GM18505 (cell line): Measurements from ENCODE around the gene KLHL24.
"Not testable (repeated sequence)": the region's sequence is repeated elsewhere in the genome, so short reads cannot be mapped to it uniquely, and the experiment has no call there.

Source experiments
- ATAC-seq: cut with Tn5 transposase; IDR thresholded peaks from one replicate; pipeline ENCODE4 v1.9.1; 2021; ENCODE audit not compliant: unreplicated experiment
- POLR2A ChIP-seq: IDR thresholded peaks from 4 replicates; pipeline ENCODE4 v1.6.1; 2011; ENCODE audit warnings: borderline replicate concordance; ENCODE audit not compliant: insufficient read depth, insufficient read length; ENCODE audit errors: extremely low read depth

KLHL24 gene

GRCh38 chr3:183641882-183642281, 6.5 kb downstream of the KLHL24 start:
- ATAC-seq, result no peak
- no peak for TF ChIP-seq POLR2A

GRCh38 chr3:183644244-183644643, 8.8 kb downstream of the KLHL24 start:
- no peak for ATAC-seq
- TF ChIP-seq POLR2A, result no peak

DNA sequence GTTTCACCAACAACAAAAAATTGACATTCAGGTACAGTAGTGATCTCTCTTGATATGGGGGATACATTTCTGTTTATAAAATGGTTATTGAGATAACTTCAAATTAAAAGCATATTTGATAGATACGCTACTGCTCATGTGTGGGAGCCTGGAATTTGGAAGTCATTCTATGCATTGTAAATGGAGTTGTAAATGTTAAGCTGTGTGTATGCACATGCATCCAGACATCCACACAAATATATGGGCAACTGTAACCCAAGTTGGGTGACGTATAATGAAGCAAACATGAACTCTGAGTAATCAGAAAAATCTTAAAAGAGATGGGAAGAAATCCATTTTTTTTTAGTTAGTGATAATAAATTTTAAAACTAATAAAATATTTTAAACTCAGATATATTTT, 9.8 kb downstream of the KLHL24 start:
- ATAC-seq, result no peak
- no peak for TF ChIP-seq POLR2A

DNA sequence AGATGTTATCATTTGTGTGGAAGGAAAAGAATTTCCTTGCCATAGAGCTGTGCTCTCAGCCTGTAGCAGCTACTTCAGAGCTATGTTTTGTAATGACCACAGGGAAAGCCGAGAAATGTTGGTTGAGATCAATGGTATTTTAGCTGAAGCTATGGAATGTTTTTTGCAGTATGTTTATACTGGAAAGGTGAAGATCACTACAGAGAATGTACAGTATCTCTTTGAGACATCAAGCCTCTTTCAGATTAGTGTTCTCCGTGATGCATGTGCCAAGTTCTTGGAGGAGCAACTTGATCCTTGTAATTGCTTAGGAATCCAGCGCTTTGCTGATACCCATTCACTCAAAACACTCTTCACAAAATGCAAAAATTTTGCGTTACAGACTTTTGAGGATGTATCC, 15.1 kb downstream of the KLHL24 start:
- no peak for ATAC-seq
- TF ChIP-seq POLR2A, result no peak

DNA sequence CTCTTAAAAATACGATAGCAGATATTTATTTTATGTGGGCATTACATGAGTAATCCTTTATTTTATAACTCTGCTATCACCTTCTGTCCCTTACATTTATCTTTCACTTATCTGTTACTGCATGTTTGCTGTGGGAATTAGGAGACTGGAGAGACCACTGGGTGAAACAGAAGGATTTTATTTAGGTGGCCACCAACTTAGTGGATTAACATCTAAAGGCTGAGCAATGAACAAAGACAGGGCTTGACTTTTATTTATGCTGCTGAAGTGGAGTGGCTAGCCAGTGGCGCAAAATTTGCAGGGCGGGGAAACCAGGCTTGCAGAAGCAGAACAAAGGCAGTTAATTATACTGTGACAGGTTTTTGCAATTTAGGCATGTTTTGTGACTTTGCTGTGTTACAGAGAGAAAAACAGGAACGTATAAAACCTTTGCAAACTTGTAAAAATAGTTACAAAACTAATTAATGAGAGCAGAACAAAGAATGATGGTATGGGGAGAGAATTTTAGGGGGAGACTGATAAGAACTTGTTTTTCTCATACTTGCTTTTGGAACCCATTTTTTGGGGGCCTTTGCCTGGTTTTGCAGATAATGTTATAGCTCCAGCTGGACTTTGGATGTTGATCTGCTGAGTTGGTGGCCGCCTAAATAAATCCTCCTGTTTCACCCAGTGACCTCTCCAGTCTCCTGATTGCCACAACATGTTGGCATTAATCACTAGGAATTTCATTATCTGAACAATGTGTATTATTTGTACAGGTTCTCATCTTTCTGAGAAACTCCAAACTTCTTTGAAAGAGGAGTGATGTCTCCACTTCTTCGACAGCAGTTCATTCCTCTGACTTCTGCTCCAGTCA, 18.0 kb downstream of the KLHL24 start:
- no peak for ATAC-seq
- no peak for TF ChIP-seq POLR2A

- no peak for TF ChIP-seq POLR2A
- ATAC-seq, result no peak
Measured at GRCh38 chr3:183654727-183655126, 19.3 kb downstream of the KLHL24 start.

DNA sequence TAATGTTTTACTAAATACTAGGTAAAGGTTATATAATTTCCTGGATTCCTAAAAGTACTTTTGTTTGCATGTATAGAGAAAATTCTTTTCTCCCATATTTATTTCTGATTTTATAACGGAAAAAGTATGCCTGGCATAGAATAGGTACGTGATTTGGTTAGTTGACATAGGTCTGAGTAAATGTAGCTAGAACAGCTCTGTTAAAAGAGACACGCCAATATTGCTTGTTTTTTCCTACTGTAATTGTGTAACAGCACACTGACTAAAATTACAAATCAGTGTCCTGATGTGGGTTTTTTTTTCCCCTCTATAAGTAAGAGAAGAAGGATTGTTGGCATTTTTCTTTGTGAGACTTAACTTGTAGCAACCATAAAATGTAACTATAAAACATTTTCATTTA, 26.7 kb downstream of the KLHL24 start:
- no peak for TF ChIP-seq POLR2A
- no peak for ATAC-seq

DNA sequence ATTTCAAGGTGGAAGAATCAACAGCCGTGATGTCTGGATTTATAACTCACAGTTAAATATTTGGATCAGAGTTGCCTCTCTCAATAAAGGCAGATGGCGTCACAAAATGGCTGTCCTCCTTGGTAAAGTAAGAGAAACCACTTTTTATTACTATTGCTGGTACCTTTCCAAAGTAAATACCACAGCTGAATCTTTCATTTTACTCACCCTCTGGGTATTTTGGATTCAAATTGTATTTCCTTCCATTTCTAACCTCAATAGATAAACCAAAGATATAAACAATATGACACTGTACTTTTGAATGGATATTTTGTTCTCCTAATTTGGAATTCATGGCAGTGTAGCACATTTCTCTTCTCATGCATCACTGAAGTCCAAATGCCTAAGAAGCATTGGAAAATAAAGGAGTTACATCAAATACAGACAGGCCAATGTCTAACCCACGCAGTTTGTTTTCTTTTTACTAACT, 29.5 kb downstream of the KLHL24 start:
- ATAC-seq, result no peak
- TF ChIP-seq POLR2A, result no peak

- ATAC-seq, result no peak
- TF ChIP-seq POLR2A, result no peak
Measured at GRCh38 chr3:183680061-183680460, 44.6 kb downstream of the KLHL24 start.

DNA sequence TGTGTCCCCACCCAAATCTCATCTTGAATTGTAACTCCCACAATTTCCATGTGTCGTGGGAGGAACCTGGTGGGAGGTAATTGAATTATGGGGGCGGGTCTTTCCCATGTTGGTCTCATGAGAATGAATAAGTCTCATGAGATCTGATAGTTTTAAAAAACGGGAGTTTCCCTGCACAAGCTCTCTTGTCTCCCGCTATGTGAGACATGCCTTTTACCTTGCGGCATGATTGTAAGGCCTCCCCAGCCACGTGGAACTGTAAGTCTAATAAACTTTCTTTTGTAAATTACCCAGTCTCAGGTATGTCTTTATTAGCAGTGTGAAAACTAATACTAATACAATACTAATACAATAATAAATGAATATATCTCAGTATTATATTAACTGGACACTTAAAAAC, 52.3 kb downstream of the KLHL24 start:
- TF ChIP-seq POLR2A, result no peak

DNA sequence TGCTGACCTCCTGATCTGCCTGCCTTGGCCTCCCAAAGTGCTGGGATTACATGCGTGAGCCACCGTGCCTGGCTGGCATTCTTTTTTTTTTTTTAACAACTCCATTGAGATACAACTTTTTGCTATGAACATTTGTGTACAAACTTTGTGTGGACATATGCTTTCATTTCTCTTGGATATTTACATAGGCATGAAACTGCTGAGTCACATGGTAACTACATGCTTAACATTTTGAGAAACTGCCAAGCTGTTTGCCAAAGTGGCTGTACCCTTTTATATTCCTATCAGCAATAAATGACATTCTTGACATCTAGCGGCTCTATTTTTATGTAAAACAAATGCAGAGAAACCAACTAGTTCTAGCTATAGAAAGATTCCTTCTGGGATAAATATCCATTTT, 53.5 kb downstream of the KLHL24 start:
- no peak for TF ChIP-seq POLR2A
- ATAC-seq, result no peak

More for the DNA sequence above, 52.3 kb downstream of the KLHL24 start:
- no peak for ATAC-seq

GRCh38 chr3:183689621-183690020, 54.2 kb downstream of the KLHL24 start:
- not testable (repeated sequence) for ATAC-seq

- no peak for ATAC-seq
- no peak for TF ChIP-seq POLR2A
Measured at GRCh38 chr3:183690402-183690995, 55.1 kb downstream of the KLHL24 start.

DNA sequence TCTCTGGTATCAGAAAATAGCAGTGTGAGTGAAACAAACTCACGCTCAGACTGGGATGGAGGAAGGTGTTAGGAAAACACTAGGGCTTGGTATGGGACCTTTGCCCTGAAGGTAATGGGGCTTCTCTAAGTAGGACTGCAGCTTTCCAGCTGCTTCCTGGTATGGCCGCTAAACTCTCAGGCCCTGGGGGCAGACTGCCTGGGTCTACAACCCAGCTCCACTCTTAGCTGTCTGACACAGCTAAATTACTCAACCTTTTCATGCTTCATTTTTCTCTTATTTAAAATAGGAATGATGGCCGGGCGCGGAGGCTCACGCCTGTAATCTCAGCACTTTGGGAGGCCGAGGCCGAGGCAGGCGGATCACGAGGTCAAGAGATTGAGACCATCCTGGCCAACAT, 57.0 kb downstream of the KLHL24 start:
- no peak for TF ChIP-seq POLR2A
- ATAC-seq, result no peak
